GM18873 (cell line): ENCODE measurements around the gene ATP9A.
"Not testable (repeated sequence)": the region's sequence is repeated elsewhere in the genome, so short reads cannot be mapped to it uniquely, and the experiment has no call there.

Experiments
- ATAC-seq: cut with Tn5 transposase; IDR thresholded peaks from one replicate; pipeline ENCODE4 v1.9.1; 2021; ENCODE audit warnings: mild to moderate bottlenecking, moderate library complexity, moderate number of reproducible peaks; ENCODE audit not compliant: unreplicated experiment, low FRiP score

ATP9A gene

DNA sequence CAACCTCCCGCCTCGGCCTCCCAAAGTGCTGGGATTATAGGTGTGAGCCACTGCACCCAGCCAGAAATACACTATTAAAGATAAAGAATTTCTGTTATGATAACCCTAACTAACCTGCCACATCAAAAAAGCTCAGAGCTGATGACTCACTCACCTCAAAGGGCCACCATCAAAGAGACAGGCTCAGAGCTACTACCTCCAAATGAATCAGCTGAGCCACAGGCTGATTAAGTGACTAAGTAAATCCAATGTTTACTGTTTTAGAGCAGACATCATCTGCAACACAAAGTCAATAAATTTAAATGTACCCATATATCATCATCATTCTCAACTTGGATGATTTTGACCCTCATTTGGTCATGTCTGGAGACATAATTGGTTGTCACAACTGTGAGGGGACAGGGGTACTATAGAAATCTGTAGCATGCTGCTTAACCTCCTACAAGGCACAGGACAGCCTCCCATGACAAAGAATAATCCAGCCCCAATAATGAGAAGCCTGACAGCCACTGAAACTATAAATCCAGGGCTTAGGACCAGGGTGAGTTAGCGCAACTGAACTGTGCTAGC lies 106.5 kb downstream of the ATP9A start:
- no peak for ATAC-seq

DNA sequence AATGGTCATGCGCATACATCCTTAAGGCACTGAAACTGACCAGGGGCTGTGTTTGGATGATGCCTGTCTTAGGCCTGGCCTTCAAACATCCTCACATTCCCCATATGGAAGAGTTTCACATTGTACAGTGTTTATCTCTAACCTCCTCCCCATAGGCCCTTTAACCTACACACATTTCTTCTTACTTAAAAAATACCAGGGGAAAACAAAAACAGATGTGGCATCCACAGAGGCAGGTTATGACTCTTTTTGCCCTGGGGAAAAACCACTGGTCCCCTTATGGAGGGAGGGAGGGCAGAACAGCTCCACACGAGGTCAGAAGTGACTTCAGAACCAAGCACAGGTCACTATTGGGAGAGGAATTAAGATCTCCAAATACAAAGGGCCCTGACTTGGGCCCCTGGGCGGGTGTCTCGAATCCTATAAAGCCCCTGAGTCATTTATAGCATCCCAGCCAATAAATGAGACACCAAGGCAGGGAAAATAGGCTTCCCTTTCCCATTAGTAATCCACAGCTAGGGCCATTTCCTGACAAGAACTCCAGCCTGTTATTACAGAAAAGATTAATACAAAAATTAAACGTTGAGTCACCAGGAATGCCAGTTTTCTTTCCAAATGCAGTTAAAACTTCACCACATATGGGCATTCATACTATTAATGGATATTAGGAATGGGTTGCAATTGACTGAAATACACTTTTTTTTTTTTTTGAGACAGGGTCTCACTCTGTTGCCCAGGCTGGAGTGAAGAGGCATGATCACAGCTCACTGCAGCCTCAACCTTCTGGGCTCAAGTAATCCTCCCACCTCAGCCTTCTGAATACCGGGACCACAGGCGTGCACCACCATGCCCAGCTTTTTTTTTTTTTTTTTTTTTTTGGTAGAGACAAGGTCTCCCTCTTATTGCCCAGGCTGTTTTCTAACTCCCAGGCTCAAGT lies 107.2 kb downstream of the ATP9A start:
- ATAC-seq = no peak

DNA sequence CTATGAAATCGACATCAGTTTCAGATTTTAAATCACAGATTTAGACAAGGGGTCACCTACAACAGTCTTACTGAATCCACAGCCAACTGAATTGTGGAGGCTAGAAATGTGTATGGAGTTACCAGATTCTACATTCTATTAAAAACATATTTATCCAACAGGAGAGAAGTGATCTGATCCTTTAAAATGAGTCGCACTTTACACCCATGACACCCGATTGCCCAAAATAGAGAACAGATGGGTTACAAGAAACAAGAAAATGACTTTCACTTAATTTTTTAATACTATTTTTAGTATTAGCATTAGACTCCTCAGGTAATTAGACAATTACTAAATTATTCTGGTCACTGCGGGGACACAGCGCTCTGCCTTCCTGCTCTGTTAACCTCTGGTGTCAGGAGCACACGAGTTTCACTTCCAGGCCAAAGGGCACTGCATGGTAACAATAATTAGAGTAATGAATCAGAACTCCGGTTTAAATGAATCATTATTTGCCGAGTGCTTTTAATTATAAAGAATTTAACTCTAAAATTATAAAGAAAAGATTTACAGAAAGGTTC lies 108.6 kb downstream of the ATP9A start:
- ATAC-seq = no peak

DNA sequence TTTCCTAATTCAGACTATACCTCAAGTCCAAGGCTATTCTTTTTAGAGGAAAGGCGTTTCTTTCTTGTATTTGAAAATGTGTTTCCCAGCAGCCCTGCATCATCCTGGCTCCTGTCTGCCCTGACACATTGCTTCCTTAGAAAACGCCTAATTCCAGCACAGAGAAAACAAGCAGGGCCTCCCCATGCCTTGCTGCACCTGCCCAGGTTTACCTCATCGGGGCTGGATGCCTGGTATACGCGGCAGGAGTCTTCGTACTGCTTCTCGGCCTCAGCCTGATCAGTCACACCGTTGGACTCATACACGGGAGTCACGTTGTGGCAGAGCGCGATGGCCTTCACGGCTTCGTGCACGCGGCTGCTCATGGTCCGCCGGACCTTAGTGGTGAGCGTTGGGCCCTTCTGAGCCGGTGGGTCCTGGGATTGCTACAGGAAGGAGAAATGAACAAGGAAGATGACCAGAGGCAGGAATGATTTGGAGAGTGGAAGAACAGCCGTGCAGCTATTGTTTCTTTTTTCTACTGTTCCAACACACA lies 111.4 kb downstream of the ATP9A start:
- ATAC-seq = no peak

DNA sequence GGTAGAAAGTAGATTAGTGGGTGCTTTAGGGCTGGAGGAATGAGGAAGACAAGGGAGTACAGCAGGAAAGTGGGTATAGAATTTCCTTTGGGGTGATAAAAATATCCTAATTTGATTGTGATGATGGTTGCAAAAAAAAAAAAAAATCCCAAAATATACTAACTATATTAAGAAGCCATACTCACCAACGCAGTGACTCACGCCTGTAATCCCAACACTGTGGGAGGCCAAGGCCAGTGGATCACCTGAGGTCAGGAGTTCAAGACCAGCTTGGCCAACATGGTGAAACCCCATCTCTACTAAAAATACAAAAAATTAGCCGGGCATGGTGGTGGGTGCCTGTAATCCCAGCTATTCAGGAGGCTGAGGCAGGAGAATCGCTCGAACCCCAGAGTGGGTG lies 112.1 kb downstream of the ATP9A start:
- ATAC-seq = not testable (repeated sequence)

DNA sequence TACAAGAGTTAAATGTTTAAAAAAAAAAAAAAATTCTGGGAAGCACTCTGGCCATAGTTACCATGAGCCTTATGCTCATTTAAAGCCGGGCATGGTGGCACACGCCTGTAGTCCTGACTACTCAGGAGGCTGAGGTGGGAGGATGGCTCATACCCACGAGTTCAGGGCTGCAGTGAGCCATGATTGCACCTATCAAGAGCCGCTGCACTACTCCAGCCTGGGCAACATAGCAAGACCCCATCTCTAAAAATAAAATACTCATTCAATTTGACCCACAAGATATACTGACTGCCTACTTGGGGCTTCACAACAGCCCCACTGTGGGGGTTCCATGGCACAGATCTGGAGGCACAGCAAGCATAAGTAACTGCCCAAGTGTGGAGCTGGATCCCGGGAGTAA lies 113.7 kb downstream of the ATP9A start:
- ATAC-seq = no peak

DNA sequence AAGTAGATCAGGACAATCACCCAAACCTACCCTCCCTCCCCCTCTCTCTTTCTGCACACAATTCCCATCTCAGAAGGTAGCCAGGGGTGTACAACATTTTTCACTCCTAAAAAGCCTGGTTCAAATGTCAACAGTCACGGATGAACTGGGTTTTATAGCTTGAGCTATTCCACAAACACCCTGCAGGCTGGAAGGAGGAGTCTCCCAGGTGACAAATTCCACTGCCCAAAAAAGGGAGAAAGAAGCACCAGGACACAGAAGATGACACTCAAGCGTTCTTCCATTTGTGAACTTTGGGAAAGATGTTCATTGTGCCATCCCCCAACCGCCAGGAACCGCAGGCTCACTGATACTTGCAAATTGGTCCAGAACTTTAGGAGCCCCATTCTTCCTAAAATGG lies 114.1 kb downstream of the ATP9A start:
- ATAC-seq = no peak

DNA sequence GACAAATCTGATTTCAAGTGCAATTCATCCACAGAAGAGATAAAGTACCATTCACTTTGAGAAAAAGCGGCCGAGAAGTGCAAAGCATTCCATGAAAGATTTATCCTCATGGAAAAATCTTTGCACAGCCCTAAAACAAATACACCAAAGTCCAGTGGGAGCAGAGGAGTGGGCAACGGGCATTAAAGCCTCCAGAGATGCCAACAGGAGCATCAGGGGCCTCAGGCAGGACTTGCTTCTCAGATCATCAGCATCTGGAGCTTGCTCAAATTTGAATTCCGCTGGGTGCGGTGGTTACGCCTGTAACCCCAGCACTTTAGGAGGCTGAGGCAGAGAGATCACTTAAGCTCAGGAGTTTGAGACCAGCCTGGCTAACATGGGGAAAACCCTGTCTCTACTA lies 115.0 kb downstream of the ATP9A start:
- no peak for ATAC-seq

DNA sequence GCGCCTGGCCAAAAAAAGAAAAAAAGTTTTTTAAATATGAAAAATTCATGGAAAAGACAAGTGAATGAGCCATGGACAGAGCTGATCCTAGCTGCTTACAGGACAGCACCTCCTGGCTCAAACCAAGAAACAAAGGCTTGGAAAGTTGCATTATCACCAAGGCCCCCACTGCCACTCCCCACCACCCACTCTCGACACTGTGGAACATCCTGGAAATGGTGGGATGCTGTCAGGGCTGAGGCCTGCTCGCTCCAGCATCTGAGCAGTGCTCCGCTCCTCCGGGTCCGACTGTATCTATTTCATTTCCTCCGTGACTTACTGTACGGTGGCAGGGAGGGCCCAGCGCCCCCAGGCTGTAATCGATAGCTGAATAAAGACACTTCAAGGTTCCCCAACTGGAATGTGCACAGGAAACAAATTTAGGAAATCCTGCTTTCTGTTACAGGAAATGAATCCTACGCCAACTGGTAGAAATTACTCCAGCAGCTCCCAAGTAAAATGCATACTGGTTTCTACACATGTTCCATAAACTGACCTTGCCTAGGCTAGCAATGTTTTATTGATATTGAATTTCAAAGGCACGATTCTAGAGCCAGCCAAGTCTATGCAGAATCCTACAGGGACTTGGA lies 116.2 kb downstream of the ATP9A start:
- no peak for ATAC-seq

DNA sequence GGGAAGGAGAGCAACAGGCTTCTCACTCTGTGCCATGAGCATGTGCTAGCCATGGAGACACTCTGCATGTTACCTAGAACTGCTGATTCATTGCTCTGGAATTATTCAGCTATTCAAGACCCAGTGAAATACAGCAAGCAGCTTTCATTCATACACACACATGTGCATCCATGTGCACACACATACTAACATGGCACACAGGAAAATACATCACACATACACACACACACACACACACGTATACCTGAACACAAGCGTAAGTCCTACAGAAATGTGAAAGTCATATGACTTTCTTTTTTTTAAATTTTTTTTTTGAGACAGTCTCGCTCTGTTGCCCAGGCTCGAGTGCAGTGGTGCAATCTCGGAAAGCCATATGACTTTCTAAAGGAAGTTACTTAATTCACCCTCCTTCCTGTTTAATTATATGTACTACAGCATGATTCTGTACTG lies 117.5 kb downstream of the ATP9A start:
- ATAC-seq = no peak

DNA sequence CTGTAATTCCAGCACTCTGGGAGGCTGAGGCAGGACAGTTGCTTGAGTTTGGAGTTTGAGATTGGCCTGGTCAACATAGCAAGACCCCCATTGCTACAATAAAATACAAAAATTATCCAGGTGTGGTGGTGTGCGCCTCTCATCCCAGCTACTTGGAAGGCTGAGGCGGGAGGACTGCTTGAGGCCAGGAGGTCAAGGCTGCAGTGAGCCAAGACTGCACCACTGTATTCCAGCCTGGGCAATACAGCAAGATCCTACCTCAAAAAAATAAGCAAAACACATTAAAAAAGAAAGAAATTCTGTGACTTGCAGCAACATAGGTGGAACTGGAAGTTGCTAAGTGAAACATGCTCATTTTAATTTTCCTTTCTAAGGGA lies 119.6 kb downstream of the ATP9A start:
- no peak for ATAC-seq

DNA sequence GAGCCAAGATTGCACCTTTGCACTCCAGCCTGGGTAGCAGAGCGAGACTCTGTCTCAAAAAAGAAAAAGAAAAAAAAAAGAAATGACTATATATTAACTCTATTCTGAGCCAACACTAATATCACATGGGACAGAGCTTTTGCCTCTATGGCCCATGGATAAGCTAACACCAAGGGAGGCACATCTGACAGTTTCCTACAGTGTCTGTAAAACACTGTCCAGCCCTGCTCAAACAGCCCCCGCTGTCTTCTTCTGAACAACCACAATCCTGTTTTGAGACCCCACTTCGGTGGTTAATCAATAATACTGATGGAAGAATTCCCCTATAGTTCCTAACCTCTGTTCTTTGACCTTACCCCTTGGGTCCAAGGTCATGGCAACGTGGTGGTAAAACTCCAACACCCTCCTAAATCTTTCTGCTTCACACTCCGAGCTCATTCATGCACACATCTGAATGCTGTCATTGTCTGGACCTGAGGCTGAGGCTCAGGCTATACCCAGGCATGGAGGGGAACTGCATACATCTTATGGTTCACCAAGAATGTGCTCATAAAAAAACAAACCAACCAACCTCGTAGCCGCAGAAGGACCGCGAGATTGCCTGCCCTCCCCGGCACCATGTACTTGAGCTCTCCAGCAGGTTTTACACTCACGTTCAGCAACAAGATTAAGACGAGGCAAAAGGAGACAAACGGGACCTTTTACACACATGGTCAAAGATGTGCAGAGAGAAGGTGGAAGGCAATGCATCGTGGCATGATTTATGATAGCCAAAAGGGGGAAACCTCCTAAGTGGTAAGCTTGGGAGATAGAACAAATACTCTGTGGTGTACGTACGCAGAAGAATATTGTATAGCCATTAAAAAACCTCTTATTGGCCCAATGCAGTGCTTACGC lies 120.3 kb downstream of the ATP9A start:
- no peak for ATAC-seq

DNA sequence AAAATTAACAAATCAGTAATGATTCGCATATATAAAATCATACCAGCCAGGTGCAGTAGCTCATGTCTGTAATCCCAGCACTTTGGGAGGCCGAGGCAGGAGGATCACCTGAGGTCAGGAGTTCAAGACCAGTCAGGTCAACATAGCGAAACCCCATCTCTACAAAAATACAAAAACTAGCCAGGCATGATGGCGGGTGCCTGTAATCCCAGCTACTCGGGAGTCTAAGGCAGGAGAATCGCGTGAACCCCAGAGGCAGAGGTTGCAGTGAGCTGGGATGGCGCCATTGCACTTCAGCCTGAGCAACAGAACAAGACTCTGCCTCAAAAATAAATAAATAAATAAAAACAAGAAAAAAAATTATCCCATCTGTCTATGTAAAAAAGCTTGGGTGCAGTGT lies 124.4 kb downstream of the ATP9A start:
- ATAC-seq = not testable (repeated sequence)

DNA sequence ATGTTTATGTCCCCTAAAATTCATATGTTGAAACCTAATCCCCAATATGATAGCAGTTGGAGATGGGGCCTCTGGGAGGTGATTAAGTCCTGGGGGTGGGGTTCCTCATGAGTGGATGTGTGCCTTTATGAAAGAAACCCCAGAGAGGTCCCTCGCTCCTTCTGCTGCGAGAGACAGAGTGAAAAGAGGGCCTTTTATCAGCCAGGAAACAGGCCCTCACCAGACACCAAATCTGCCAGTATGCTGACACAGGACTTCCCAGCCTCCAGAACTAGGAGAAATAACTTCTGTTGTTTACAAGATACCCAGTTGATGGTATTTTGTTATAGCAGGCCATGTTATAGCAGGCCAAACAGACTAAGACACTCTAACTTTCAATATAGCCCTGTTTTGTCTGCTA lies 124.8 kb downstream of the ATP9A start:
- no peak for ATAC-seq

DNA sequence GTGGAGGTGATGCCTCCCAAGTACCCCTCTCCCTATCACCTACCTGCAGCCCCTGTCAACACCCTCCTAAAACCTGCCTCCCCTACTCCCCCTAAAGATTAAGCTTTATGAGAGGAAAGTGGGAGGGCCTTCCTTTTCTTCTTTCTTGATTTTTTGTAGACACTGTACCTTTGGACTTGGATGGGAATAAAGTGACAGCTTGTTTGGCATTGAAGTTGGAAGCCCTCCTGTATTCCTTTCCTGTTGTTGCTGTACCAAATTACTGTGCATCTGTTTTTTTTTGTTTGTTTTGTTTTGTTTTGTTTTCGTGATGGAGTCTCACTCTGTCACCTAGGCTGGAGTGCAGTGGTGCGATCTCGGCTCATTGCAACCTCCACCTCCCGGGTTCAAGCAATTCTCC lies 126.3 kb downstream of the ATP9A start:
- no peak for ATAC-seq

DNA sequence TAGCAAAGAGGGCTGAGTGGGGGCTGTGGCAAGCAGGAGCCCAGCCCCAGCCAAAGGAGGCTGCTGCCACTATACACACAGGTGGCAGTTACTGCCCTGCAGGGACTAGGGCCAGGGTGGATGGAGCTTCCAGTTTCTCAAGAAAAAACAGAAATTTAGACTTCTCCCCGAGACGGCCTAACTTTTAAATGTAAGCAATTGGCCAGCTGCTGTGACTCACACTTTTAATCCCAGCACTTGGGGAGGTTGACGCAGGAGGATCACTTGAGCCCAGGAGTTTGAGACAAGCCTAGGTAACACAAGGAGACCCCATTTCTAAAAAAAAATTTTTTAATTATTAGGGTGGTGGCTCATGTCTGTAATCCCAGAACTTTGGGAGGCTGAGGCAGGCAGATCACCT lies 127.4 kb downstream of the ATP9A start:
- ATAC-seq = no peak

DNA sequence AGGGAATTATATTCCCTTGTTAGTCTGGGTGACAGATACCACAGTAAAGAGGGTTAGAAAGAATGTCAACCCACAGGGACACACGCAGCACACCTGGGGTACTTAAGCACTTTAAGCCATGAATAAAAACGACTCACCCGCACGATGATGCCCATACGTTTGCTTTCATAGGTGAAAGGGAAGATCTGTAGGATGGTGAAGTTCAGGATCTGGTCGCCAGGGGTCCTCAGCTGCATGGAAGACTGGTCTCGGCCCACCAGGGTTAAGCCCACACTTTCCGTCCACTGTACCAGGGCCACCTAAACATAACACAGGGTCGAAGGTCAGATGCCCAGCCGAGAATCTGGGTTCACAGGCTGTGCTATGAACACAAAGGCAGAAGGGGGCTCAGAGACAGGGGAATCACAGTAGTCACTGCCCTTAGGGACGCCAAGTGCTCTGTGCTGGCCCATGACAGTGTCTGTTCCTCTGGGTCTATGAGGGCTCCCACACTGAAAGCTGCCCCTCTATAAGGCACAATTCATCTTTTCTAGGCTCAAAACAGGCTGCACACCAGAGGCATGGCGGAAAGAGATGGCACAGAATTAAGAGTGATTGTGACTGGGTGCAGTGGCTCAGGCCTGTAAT lies 128.9 kb downstream of the ATP9A start:
- ATAC-seq = no peak

DNA sequence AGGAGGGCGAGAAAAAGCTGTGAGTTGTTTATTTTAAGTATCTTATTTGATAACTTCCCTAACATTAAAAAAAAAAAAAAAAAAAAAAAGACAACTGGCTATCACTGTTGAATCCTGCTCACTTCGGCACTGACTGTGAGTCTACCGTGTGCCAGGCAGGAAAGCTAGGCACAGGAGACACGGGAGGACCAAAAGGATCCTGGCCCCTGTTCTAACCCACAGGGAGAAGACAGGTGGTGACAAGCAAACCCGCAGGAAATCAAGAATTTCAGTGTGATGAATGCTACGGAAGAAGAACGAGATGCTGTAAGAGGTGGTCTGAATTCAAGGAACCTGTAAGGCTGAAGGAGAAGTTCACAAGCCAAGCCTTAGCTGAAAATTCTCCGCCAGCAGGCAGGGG lies 130.9 kb downstream of the ATP9A start:
- ATAC-seq = no peak

DNA sequence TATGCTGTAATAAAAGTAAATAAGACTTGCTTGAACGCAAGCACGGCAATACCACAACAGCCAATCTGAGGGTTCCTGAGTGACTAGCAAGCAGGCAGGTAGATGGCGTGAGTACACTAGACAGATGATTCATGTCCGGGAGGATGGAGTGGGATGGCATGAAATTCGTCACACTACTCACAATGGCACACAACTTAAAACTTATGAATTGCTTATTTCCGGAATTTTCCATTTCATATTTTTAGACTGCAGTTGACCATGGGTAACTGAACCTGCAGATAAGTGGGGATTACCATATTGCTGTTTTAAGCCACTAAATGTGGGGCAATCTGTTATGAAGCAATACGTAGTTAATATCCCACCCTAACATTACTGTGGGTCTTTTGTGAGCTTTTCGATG lies 132.1 kb downstream of the ATP9A start:
- no peak for ATAC-seq

DNA sequence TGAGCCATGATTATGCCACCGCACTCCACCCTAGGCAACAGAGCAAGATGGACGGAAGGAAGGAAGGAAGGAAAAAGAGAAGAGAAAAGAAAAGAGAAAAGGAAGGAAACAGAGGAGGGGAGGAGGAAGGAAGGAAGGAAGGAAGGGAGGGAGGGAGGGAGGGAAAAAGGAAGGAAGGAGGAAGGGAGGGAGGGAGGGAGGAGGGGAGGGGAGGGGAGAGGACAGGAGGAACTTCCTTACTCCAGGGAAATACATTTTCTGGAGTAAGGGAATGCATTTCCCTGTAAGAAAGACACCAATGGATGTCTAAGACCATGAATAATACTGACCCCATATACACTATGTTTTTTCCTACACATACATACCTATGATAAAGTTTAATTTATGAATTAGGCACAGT lies 132.5 kb downstream of the ATP9A start:
- ATAC-seq = no peak
